Psoas muscle (tissue), 8 donors: ENCODE data around the gene MPHOSPH9. TPM values are rescaled to one million over a fixed set of nuclear protein-coding genes. Genes with fewer than 3 reads are reported as not detected.
"Not testable (repeated sequence)": the region's sequence is repeated elsewhere in the genome, so short reads cannot be mapped to it uniquely, and the experiment has no call there.

Experiments
- ATAC-seq, 4 donors: fragments of 200-7000 bp; cut with Tn5 transposase; one replicate each; pipeline ENCODE4 v1.9.1; 2020; ENCODE audit warnings: moderate library complexity in 3 of 4, mild to moderate bottlenecking in 2 of 4
- DNase-seq, 2 donors: peaks; one replicate each; pipeline ENCODE4 v3.0.0-alpha.2; 2020
- H3K27ac ChIP-seq: fragments of 200-600 bp; one replicate; pipeline ENCODE4 v1.8.0; 2022
- H3K27me3 ChIP-seq, 3 donors: fragments of 200-600 bp in 1 of 3; one replicate each; pipeline versions ENCODE4 v1.6.1 to v1.8.0; 2013 to 2022; ENCODE audit warnings: low read length in 2 of 3, mild to moderate bottlenecking in 2 of 3, moderate library complexity in 1 of 3; ENCODE audit not compliant: insufficient read depth in 3 of 3
- H3K36me3 ChIP-seq, 2 donors: fragments of 200-600 bp in 1 of 2; one replicate each; pipeline versions ENCODE4 v1.6.1 to v1.8.0; 2013 to 2022; ENCODE audit warnings: low read depth in 1 of 2, mild to moderate bottlenecking in 1 of 2, moderate library complexity in 1 of 2; ENCODE audit not compliant: insufficient read depth in 1 of 2
- H3K4me1 ChIP-seq: fragments of 200-600 bp; one replicate; pipeline ENCODE4 v1.8.0; 2022
- H3K4me3 ChIP-seq: fragments of 200-600 bp; one replicate; pipeline ENCODE4 v1.8.0; 2022; ENCODE audit warnings: mild to moderate bottlenecking
- H3K9me3 ChIP-seq: fragments of 200-600 bp; one replicate; pipeline ENCODE4 v1.8.0; 2022
- WGBS, 3 donors: extraction: QIAGEN DNeasy Blood & Tissue Kit; methylation state at CpG; one replicate each; pipeline versions ENCODE4 v1.1.6 to v1.1.7; 2013; 5-methylcytosine and 5-hydroxymethylcytosine counted together
- intact Hi-C, 2 donors: fragments of 100-400 bp; cut with DNase I; formaldehyde crosslinking; loops; one replicate each; pipeline versions ENCODE4 v1.11.0 to v1.14.2; 2022
- polyA plus RNA-seq, 3 donors: library from polyadenylated mRNA; stranded (reverse); fragments of 200-250 nt; gene quantifications; one replicate each; pipeline ENCODE4 v1.2.3, GENCODE V29; 2013
- total RNA-seq, 4 donors: library from RNA; stranded (reverse); fragmentation: NEBNext Ultra II Directional in 2 of 4; extraction: Animal tissue kit (Norgen Biotek cat#: 25700) in 2 of 4; gene quantifications; one replicate each; pipeline versions ENCODE4 v1.2.1 to v1.2.4, GENCODE V29; 2021 to 2023
- TF ChIP-seq, protein P1 (sequence below): fragments of 200-600 bp; IDR thresholded peaks from one replicate; pipeline ENCODE4 v1.8.0; 2022; ENCODE audit warnings: antibody characterized with exemption
- donor health status: healthy with polysubstance abuse.
- donor health status: DM: no; HTN: no; CAD: no; lungs with moderate emphysema.
- donor health status: Bipolar disorder and iron deficiency.
- donor health status: healthy.
- donor health status: DM: yes; HTN: yes; CAD: no.
- donor health status: DM: no; HTN: no; CAD: no.
- donor health status: DM: no; HTN: no; CAD: no.
- donor health status: DM: yes; HTN: yes; CAD: no.

MPHOSPH9 gene
- total and polyA plus RNA-seq, 7 donors: 3.2 to 14.4 (median 8.7) TPM

GRCh38 chr12:123223241-123223668 is 9.7 kb downstream of the MPHOSPH9 start:
- 89 to 93% (median 91%) methylated on average over 11 of the region's 11 CpGs for WGBS, 3 donors
- no peak overlapping the region for H3K27ac ChIP-seq
- no peaks in the 10 kb centered on the region for H3K4me1 ChIP-seq
- H3K27me3 ChIP-seq: no peaks in the 10 kb centered on the region
- ATAC-seq (no peak), DNase-seq (no peak)
- peaks cover under 1 to 78% of the 10 kb centered on the region in 2 donors for H3K36me3 ChIP-seq
- H3K9me3 ChIP-seq: no peaks in the 10 kb centered on the region
- no peak overlapping the region for H3K4me3 ChIP-seq
- intact Hi-C loops: no loop called here
- TF ChIP-seq, protein P1, sequence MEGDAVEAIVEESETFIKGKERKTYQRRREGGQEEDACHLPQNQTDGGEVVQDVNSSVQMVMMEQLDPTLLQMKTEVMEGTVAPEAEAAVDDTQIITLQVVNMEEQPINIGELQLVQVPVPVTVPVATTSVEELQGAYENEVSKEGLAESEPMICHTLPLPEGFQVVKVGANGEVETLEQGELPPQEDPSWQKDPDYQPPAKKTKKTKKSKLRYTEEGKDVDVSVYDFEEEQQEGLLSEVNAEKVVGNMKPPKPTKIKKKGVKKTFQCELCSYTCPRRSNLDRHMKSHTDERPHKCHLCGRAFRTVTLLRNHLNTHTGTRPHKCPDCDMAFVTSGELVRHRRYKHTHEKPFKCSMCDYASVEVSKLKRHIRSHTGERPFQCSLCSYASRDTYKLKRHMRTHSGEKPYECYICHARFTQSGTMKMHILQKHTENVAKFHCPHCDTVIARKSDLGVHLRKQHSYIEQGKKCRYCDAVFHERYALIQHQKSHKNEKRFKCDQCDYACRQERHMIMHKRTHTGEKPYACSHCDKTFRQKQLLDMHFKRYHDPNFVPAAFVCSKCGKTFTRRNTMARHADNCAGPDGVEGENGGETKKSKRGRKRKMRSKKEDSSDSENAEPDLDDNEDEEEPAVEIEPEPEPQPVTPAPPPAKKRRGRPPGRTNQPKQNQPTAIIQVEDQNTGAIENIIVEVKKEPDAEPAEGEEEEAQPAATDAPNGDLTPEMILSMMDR: no peak

DNA sequence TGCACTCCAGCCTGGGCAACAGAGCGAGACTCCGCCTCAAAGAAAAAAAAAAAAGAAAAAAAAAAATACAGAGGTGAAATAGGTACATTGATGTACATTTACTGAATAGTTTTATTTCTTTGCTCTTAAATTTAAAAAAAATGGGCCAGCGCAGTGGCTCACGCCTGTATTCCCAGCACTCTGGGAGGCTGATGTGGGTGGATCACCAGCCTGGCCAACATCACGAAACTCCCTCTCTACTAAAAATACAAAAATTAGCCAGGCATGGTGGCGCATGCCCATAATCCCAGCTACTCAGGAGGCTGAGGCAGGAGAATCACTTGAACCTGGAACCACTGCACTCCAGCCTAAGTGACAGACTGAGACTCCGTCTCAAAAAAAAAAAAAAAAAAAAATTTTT is 25.1 kb downstream of the MPHOSPH9 start:
- peaks cover 0 to 74% of the 10 kb centered on the region in 2 donors for H3K36me3 ChIP-seq
- DNase-seq, H3K27me3 ChIP-seq, ATAC-seq, H3K4me1 ChIP-seq, intact Hi-C loops, H3K4me3 ChIP-seq, H3K9me3 ChIP-seq, H3K27ac ChIP-seq: not testable (repeated sequence)
- WGBS, 3 donors: 95 to 99% (median 97%) methylated on average over 7 of the region's 7 CpGs

DNA sequence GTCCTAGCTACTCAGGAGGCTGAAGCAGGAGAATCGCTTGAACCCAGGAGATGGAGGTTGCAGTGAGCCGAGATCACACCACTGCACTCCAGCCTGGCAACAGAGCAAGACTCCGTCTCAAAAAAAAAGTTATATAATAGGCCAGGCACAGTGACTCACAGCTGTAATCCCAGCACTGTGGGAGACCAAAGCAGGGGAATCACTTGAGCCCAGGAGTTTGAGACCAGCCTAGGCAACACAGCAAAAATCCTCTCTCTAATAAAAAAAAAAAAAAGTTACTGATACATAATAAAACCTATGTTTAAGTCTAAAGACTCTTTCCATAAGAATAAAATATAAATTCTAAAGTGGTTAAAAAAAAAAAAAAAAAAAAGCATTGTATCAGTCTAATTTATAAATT is 26.1 kb downstream of the MPHOSPH9 start:
- WGBS, 3 donors: 60 to 68% (median 63%) methylated on average over 3 of the region's 3 CpGs
- H3K36me3 ChIP-seq: peaks cover 3 to 80% of the 10 kb centered on the region in 2 donors
- DNase-seq, H3K4me3 ChIP-seq, H3K27ac ChIP-seq, ATAC-seq, H3K27me3 ChIP-seq, H3K4me1 ChIP-seq, H3K9me3 ChIP-seq, intact Hi-C loops: not testable (repeated sequence)

GRCh38 chr12:123200414-123200813 is 32.5 kb downstream of the MPHOSPH9 start:
- intact Hi-C loops: no loop called here
- no peaks in the 10 kb centered on the region for H3K27me3 ChIP-seq
- H3K27ac ChIP-seq: no peak overlapping the region
- H3K36me3 ChIP-seq: peaks cover 6 to 70% of the 10 kb centered on the region in 2 donors
- TF ChIP-seq, protein P1: no peak
- 87 to 93% (median 91%) methylated on average over 7 of the region's 7 CpGs for WGBS, 3 donors
- DNase-seq (no peak), ATAC-seq (no peak)
- H3K4me3 ChIP-seq: no peak overlapping the region
- H3K9me3 ChIP-seq: no peaks in the 10 kb centered on the region
- H3K4me1 ChIP-seq: no peaks in the 10 kb centered on the region

- no peak overlapping the region for H3K4me3 ChIP-seq
- DNase-seq (no peak), ATAC-seq (no peak)
- TF ChIP-seq, protein P1: no peak
- H3K27ac ChIP-seq: no peak overlapping the region
- no peaks in the 10 kb centered on the region for H3K9me3 ChIP-seq
- no peaks in the 10 kb centered on the region for H3K4me1 ChIP-seq
- peaks cover 6 to 68% of the 10 kb centered on the region in 2 donors for H3K36me3 ChIP-seq
- WGBS, 3 donors: 54 to 64% (median 58%) methylated on average over 3 of the region's 3 CpGs
- intact Hi-C loops: loop anchor here in 1 of 2 donors (10.0 kb wide), 1 partner anchor 125 kb away; no protein-coding TSS in a partner anchor
- H3K27me3 ChIP-seq: no peaks in the 10 kb centered on the region
These were observed 33.0 kb downstream of the MPHOSPH9 start for GRCh38 chr12:123199936-123200335.

GRCh38 chr12:123187637-123188036 is 45.3 kb downstream of the MPHOSPH9 start:
- H3K4me3 ChIP-seq: no peak overlapping the region
- no peak for ATAC-seq
- no peak overlapping the region for H3K27ac ChIP-seq
- WGBS, 3 donors: 95 to 98% (median 96%) methylated on average over 6 of the region's 6 CpGs
- intact Hi-C loops: no loop called here
- no peaks in the 10 kb centered on the region for H3K4me1 ChIP-seq
- H3K36me3 ChIP-seq: peaks cover 3 to 72% of the 10 kb centered on the region in 2 donors
- DNase-seq: no peak
- no peaks in the 10 kb centered on the region for H3K27me3 ChIP-seq
- H3K9me3 ChIP-seq: no peaks in the 10 kb centered on the region
- TF ChIP-seq, protein P1: no peak
